ENCODE results near the gene STX8.
"Not testable (repeated sequence)": the region's sequence is repeated elsewhere in the genome, so short reads cannot be mapped to it uniquely, and the experiment has no call there.

Gene STX8

DNA sequence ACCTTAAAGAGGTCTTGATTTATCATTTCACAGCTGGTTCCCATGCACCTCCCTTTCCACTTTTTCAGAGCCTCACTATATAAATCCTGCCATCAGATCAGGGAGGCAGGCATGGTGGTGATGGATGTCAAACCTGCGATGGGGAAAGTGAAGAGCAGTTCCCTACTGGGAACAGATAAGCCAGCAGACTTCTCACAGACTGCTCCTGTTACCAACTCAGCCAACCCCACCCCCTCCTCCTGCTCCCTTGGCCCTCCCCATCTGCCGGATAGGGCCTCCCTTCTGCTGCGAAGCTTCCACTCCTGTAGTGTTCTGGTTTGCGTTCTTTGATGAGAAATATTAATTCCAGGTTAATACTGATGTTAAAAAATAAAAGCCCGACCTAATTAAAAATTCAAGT, 232.1 kb downstream of the STX8 start:
- H3K4me1 ChIP-seq (ENCODE audit: control insufficient read depth, insufficient read depth, low read length): peaks cover 10% of the 10 kb centered on the region
- no peak overlapping the region for H3K9ac ChIP-seq (ENCODE audit: low read length)
- no peaks in the 10 kb centered on the region for H3K9me3 ChIP-seq (ENCODE audit: control insufficient read depth, insufficient read depth, low read depth, low read length)
- no peaks in the 10 kb centered on the region for H3K36me3 ChIP-seq (ENCODE audit: control insufficient read depth, insufficient read depth, low read length)
- H3K27me3 ChIP-seq (ENCODE audit: control insufficient read depth, insufficient read depth, low read length): no peaks in the 10 kb centered on the region
- H3K4me3 ChIP-seq (ENCODE audit: low read depth, low read length): no peak overlapping the region
- H3K27ac ChIP-seq (ENCODE audit: low read depth, low read length): no peak overlapping the region

DNA sequence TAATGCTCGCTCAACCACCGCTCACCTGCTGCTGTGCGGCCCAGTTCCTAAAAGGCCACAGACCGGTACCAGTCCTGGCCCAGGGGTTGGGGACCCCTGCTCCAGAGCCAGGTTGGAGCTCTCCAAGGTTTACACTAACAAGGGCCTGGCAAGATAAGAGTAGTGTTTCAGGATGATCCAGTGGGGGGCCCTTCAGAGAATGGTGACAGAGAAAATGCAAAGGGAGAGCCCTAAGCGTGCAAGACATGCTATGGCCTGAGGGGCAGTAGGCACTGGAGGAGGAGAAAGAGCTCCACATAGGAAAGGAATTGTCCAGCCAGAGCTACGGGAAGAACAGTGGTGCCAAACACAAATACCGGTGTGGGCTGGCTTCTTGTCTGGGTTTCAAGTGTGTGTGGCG, 233.4 kb downstream of the STX8 start:
- Histone ChIP-seq H3K4me3 (ENCODE audit: low read depth, low read length) (no peak overlapping the region), H3K36me3 (ENCODE audit: control insufficient read depth, insufficient read depth, low read length) (no peaks in the 10 kb centered on the region), H3K4me1 (ENCODE audit: control insufficient read depth, insufficient read depth, low read length) (peaks cover 10% of the 10 kb centered on the region), H3K27ac (ENCODE audit: low read depth, low read length) (no peak overlapping the region), H3K9ac (ENCODE audit: low read length) (no peak overlapping the region), H3K9me3 (ENCODE audit: control insufficient read depth, insufficient read depth, low read depth, low read length) (no peaks in the 10 kb centered on the region), H3K27me3 (ENCODE audit: control insufficient read depth, insufficient read depth, low read length) (no peaks in the 10 kb centered on the region)

DNA sequence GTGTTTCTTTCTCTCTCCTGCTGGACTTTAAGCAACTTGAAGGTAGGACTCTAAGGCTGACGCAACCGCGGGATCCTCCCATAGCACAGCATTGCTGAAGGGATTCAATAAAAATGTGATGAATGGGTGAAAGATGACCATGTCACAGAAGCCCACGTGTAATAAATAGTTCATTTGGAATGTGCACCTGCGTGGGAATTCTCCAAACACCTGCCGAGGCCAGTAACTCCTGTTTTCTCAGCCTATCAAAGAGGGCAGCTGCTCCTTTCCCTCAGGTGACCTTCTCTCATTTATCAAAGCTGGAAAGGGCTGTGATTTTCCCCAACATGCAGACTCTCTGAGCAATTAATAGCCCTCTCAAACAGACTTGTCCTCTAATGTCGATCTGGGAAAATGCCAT, 235.7 kb downstream of the STX8 start:
- Histone ChIP-seq H3K4me3 (ENCODE audit: low read depth, low read length) (no peak overlapping the region), H3K36me3 (ENCODE audit: control insufficient read depth, insufficient read depth, low read length) (no peaks in the 10 kb centered on the region), H3K4me1 (ENCODE audit: control insufficient read depth, insufficient read depth, low read length) (peaks cover 10% of the 10 kb centered on the region), H3K9ac (ENCODE audit: low read length) (no peak overlapping the region), H3K27me3 (ENCODE audit: control insufficient read depth, insufficient read depth, low read length) (no peaks in the 10 kb centered on the region), H3K9me3 (ENCODE audit: control insufficient read depth, insufficient read depth, low read depth, low read length) (peaks cover 8% of the 10 kb centered on the region), H3K27ac (ENCODE audit: low read depth, low read length) (no peak overlapping the region)

DNA sequence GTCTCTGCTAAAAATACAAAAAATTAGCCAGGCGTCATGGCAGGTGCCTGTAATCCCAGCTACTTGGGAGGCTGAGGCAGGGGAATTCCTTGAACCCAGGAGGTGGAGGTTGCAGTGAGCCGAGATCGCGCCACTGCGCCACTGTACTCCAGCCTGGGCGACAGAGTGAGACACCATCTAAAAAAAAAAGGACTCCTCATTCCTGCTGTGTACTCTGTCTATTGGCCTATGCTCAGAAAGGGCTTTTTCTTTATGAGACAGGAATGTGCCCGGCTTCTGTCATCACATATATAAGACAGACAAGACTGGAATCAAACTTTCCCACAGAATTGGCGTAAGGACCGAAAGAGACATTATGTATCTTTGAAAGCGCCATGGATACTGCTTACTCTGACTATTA, 236.1 kb downstream of the STX8 start:
- H3K27me3 ChIP-seq (ENCODE audit: control insufficient read depth, insufficient read depth, low read length); H3K4me1 ChIP-seq (ENCODE audit: control insufficient read depth, insufficient read depth, low read length); H3K27ac ChIP-seq (ENCODE audit: low read depth, low read length); H3K36me3 ChIP-seq (ENCODE audit: control insufficient read depth, insufficient read depth, low read length); H3K4me3 ChIP-seq (ENCODE audit: low read depth, low read length); H3K9ac ChIP-seq (ENCODE audit: low read length): not testable (repeated sequence)
- peaks cover 13% of the 10 kb centered on the region for H3K9me3 ChIP-seq (ENCODE audit: control insufficient read depth, insufficient read depth, low read depth, low read length)

DNA sequence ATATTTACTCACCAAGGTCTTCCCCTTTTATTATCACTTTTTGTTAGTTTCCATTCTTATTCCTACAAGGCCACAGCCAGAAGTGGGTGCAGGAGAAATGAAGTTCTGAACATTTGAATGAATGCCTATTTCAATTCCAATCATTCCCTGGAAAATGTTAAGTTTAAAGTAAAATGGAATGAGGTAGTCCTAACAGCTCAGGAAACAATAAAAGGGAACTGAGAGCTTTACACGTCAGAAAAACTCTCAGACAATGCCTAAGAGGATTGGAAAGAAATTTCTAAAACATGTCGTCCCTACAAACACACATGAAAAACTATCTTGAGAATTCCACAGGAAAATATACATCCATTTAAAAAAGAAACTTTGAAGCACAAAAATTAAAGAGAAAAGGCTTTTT, 238.8 kb downstream of the STX8 start:
- Histone ChIP-seq H3K4me3 (ENCODE audit: low read depth, low read length) (no peak overlapping the region), H3K9ac (ENCODE audit: low read length) (no peak overlapping the region), H3K27ac (ENCODE audit: low read depth, low read length) (no peak overlapping the region), H3K4me1 (ENCODE audit: control insufficient read depth, insufficient read depth, low read length) (peaks cover 7% of the 10 kb centered on the region), H3K9me3 (ENCODE audit: control insufficient read depth, insufficient read depth, low read depth, low read length) (peaks cover 18% of the 10 kb centered on the region), H3K36me3 (ENCODE audit: control insufficient read depth, insufficient read depth, low read length) (no peaks in the 10 kb centered on the region), H3K27me3 (ENCODE audit: control insufficient read depth, insufficient read depth, low read length) (no peaks in the 10 kb centered on the region)

DNA sequence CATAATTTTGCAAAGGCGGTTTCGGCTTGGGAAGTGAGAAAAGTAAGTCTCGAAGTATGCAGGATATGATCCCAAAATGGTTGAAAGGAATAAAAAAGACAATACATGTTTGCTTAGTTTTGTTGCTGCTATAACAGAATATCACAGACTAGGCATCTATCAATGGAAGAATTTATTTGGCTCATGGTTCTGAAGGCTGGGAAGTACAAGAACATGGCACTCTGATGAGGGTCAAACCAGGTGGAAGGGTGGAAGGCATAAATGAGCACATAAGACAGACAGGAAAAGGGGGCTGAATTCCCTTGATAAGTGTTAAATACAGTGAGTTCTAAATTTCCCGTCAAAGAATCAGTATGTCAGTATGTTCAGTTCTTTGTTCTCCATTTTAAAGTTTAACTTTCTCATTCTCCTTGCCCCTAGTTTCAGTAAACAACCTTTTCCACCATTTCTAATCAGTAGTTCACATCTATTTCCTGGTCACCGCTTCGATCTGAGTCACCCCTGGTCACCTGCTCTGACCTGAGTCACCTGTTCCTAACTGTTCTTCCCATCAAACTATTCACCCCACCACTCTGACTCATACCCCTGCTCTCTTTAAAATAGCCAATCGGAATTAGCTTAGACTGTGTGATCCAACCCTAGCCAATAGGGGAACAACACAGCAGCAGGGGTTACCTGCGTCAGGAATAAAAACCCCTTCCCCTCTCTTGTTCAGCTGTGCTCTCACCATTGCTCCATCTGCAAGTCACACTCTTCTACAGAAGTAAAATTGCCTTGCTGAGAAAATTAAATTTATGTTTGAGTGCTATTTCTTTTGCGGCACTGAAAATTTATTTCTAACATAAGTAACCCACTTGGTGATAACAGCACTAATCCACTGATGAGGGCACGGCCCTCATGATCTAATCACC, 240.8 kb downstream of the STX8 start:
- Histone ChIP-seq H3K4me3 (ENCODE audit: low read depth, low read length) (no peak overlapping the region), H3K4me1 (ENCODE audit: control insufficient read depth, insufficient read depth, low read length) (peaks cover 26% of the 10 kb centered on the region), H3K36me3 (ENCODE audit: control insufficient read depth, insufficient read depth, low read length) (no peaks in the 10 kb centered on the region), H3K9me3 (ENCODE audit: control insufficient read depth, insufficient read depth, low read depth, low read length) (peaks cover 18% of the 10 kb centered on the region), H3K9ac (ENCODE audit: low read length) (no peak overlapping the region), H3K27me3 (ENCODE audit: control insufficient read depth, insufficient read depth, low read length) (0 out of 2 replicates have a peak, but pooled peaks cover 2% of the 10 kb centered on the region), H3K27ac (ENCODE audit: low read depth, low read length) (no peak overlapping the region)

DNA sequence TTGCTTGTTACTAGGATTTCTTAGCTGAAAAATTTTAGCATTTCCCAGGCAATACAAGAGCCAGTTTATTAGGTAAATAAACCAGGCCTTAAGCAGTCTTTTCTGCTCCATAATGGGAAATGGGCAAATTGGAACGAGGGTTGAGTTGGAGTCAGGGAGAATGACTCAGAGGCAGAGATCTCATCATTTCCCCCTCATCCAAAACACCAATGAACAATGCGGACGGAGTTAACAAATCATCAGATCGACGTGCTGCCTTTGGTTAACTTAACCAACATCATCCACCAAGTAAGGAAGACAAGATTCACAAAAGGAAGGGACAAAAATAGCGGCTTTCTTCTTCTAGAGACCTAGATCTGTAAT, 243.5 kb downstream of the STX8 start:
- Histone ChIP-seq H3K9ac (ENCODE audit: low read length) (no peak overlapping the region), H3K27me3 (ENCODE audit: control insufficient read depth, insufficient read depth, low read length) (peaks cover 18% of the 10 kb centered on the region), H3K4me1 (ENCODE audit: control insufficient read depth, insufficient read depth, low read length) (peaks cover 34% of the 10 kb centered on the region), H3K9me3 (ENCODE audit: control insufficient read depth, insufficient read depth, low read depth, low read length) (peaks cover 18% of the 10 kb centered on the region), H3K4me3 (ENCODE audit: low read depth, low read length) (no peak overlapping the region), H3K36me3 (ENCODE audit: control insufficient read depth, insufficient read depth, low read length) (no peaks in the 10 kb centered on the region), H3K27ac (ENCODE audit: low read depth, low read length) (no peak overlapping the region)

DNA sequence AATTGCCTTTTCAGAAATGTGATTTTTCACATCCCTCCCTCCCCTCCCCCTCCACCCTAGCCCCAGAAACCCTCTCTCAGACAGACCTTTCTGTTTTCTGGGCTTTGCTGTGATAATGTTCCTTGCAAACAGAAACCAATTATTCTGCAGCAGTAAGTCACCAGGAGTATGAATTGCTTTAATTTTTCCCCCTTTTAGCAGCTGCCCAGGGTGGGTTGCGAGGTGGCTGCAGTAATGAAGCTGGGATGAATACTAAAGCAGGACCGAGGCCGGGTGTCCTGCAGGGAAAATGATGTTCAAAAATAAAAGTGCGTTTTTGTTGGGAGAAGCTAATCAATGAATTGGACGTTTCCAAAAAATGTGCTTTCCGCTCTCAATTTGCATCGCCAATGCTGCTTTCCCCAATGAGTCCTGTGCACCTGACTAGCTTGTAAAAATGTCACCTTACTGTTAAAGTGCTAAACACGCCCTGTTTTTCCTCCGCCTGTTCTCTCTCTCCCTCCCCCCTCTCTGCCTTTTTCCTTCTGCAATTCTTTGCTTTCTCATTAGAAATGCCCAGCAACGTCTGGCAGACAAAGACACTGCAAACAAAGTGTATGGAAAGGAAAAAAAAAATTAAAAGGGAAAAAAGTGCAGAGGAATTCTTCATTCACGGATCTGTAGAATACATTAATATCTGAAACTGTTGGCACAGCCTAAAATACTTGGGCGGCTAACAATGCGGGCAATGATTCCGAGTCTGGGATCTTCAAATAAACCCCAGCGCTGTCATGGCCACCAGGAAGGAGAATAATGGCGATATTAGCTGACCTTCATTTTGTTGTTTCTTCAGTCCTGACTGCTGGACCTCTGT, 244.1 kb downstream of the STX8 start:
- peaks cover 18% of the 10 kb centered on the region for H3K9me3 ChIP-seq (ENCODE audit: control insufficient read depth, insufficient read depth, low read depth, low read length)
- H3K4me3 ChIP-seq (ENCODE audit: low read depth, low read length): peak overlapping the region; percentile 7; the same call in 1 of the 2 replicates
- no peak overlapping the region for H3K9ac ChIP-seq (ENCODE audit: low read length)
- H3K4me1 ChIP-seq (ENCODE audit: control insufficient read depth, insufficient read depth, low read length): peaks cover 34% of the 10 kb centered on the region
- H3K27me3 ChIP-seq (ENCODE audit: control insufficient read depth, insufficient read depth, low read length): peaks cover 18% of the 10 kb centered on the region
- no peak overlapping the region for H3K27ac ChIP-seq (ENCODE audit: low read depth, low read length)
- no peaks in the 10 kb centered on the region for H3K36me3 ChIP-seq (ENCODE audit: control insufficient read depth, insufficient read depth, low read length)

DNA sequence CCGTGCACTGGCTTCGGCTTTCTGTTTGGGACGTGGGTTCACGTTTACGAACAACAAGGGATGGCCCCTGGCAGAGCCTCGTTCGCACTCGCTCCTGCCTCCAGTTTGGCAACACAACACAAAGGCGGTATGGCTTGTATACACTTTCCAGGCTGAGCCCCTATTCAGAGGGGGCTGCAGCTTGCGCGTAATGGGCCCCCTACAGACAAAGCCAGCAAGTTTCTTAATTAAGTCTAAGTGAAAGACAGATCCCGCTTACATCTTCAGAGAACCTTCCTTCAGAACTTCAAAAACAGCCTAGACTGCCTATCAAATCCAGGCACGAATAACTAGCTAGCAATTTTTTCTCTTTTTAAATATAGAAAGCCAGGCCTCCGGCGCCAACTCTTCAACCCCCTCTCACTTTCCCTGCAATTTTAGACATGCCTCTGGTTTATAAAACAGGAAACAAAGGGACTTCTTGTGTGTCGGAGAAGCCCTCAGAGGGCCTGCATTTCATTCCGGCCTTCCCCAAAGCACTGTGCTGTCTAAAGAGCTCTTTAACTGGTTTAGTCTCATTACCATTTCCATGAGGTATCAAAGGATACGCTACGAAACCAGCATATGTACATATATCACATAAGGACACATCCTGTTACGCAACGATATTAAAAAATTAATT, 244.9 kb downstream of the STX8 start:
- Histone ChIP-seq H3K27ac (ENCODE audit: low read depth, low read length) (no peak overlapping the region), H3K36me3 (ENCODE audit: control insufficient read depth, insufficient read depth, low read length) (no peaks in the 10 kb centered on the region), H3K4me1 (ENCODE audit: control insufficient read depth, insufficient read depth, low read length) (peaks cover 34% of the 10 kb centered on the region), H3K4me3 (ENCODE audit: low read depth, low read length) (peak overlapping the region; percentile 6; the same call in 1 of the 2 replicates), H3K27me3 (ENCODE audit: control insufficient read depth, insufficient read depth, low read length) (peaks cover 18% of the 10 kb centered on the region), H3K9ac (ENCODE audit: low read length) (no peak overlapping the region), H3K9me3 (ENCODE audit: control insufficient read depth, insufficient read depth, low read depth, low read length) (peaks cover 17% of the 10 kb centered on the region)

DNA sequence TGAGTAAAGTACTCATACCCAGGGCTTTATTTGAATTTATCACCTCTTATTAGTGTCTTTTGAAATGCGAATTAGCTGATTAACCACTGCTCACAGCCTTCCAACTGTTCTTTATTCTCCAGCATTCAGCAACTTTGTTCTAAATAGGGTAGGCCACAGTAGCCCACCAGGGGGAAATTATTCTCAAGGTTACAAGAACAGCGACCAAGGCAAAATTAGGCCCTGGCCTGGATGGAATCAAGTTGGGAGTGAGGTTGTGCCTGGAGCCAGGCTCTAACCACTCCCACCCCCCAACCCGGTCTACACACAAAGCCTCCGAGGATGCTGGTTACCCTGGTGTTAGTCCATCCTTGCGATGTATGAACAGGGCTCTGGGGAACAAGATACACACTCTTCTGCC, 245.5 kb downstream of the STX8 start:
- Histone ChIP-seq H3K9me3 (ENCODE audit: control insufficient read depth, insufficient read depth, low read depth, low read length) (peaks cover 12% of the 10 kb centered on the region), H3K4me1 (ENCODE audit: control insufficient read depth, insufficient read depth, low read length) (peaks cover 34% of the 10 kb centered on the region), H3K4me3 (ENCODE audit: low read depth, low read length) (peak overlapping the region; percentile 6; the same call in 1 of the 2 replicates), H3K36me3 (ENCODE audit: control insufficient read depth, insufficient read depth, low read length) (no peaks in the 10 kb centered on the region), H3K9ac (ENCODE audit: low read length) (no peak overlapping the region), H3K27me3 (ENCODE audit: control insufficient read depth, insufficient read depth, low read length) (peaks cover 18% of the 10 kb centered on the region), H3K27ac (ENCODE audit: low read depth, low read length) (no peak overlapping the region)

All from HUES6 (cell line).